Measurements from ENCODE around the gene SLC6A1. TPM values are rescaled to one million over a fixed set of nuclear protein-coding genes. Genes with fewer than 3 reads are reported as not detected.

SLC6A1 gene
- total RNA-seq, 4 donors from 2014 or later, result 3.9 to 7.3 (median 5.4) TPM

DNA sequence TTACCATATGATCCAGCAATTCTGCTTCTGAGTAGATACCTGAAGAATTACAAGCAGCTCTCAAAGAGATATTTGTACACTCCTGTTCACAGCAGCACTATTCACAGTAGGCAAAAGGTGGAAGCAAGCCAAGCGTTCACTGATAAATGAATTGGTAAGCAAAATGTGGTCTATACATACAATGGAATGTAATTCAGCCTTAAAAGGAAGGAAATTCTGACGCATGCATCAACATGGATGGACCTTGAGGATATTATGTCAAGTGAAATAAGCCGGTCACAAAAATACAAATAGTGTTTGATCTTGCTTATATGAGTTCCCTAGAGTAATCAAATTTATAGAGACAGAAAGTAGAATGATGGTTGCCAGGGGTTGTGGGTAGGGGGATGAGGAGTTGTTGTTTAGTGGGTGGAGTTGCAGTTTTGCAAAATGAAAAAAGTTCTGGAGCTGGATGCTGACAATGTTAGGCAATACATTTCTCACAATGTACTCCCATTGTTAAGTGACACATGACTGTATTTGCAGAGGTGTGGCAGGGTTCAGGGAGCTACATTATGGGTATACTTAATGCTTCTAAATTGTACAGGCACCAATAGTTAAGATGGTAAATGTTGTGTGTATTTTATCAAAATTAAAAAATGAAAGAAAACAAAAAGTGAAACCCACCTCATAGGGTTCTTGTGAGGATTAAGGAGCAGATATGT, 26.7 kb downstream of the SLC6A1 start:
- Histone ChIP-seq H3K27ac (no peak overlapping the region), H3K4me1 (no peaks in the 10 kb centered on the region), H3K4me3 (no peak overlapping the region), H3K9me3 (no peaks in the 10 kb centered on the region), H3K27me3 (no peaks in the 10 kb centered on the region), H3K36me3 (no peaks in the 10 kb centered on the region)
- DNase-seq (ENCODE audit: low spot score in 2 of 2), result no peak
- TF ChIP-seq, protein P1, sequence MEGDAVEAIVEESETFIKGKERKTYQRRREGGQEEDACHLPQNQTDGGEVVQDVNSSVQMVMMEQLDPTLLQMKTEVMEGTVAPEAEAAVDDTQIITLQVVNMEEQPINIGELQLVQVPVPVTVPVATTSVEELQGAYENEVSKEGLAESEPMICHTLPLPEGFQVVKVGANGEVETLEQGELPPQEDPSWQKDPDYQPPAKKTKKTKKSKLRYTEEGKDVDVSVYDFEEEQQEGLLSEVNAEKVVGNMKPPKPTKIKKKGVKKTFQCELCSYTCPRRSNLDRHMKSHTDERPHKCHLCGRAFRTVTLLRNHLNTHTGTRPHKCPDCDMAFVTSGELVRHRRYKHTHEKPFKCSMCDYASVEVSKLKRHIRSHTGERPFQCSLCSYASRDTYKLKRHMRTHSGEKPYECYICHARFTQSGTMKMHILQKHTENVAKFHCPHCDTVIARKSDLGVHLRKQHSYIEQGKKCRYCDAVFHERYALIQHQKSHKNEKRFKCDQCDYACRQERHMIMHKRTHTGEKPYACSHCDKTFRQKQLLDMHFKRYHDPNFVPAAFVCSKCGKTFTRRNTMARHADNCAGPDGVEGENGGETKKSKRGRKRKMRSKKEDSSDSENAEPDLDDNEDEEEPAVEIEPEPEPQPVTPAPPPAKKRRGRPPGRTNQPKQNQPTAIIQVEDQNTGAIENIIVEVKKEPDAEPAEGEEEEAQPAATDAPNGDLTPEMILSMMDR (IDR thresholded peaks at IDR 0.05), result no peak
- no peak for TF ChIP-seq POLR2A (IDR thresholded peaks at IDR 0.05)
- TF ChIP-seq EP300 (IDR thresholded peaks at IDR 0.05), result no peak
- WGBS, 2 donors, result 41 to 56% methylated on average over 3 of the region's 3 CpGs

DNA sequence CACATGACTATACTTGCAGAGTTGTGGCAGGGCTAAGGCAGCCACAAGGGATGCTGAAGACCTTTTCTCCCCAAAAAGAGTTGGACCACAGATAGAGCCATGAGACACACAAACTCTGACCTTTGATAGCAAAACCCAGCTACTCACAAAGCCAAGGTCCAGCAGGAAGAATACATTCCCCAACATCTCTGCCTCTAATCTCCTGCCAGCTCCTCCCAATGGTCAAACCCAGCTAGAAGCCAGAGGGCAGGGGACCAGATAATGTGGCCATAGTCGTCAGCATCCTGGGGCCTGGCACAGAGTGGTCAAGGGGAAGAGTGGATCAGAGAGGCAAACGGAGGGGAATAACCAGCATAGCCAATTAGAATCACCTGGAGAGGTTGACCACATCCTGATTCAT, 28.2 kb downstream of the SLC6A1 start:
- no peaks in the 10 kb centered on the region for H3K27me3 ChIP-seq
- no peaks in the 10 kb centered on the region for H3K36me3 ChIP-seq
- no peak for TF ChIP-seq EP300 (IDR thresholded peaks at IDR 0.05)
- TF ChIP-seq POLR2A (IDR thresholded peaks at IDR 0.05), result no peak
- TF ChIP-seq, protein P1 (IDR thresholded peaks at IDR 0.05), result no peak
- DNase-seq (ENCODE audit: low spot score in 2 of 2), result no peak
- WGBS, 2 donors, result 71 to 81% methylated on average over 2 of the region's 2 CpGs
- H3K4me3 ChIP-seq, result no peak overlapping the region
- H3K27ac ChIP-seq, result no peak overlapping the region
- H3K4me1 ChIP-seq, result no peaks in the 10 kb centered on the region
- no peaks in the 10 kb centered on the region for H3K9me3 ChIP-seq

DNA sequence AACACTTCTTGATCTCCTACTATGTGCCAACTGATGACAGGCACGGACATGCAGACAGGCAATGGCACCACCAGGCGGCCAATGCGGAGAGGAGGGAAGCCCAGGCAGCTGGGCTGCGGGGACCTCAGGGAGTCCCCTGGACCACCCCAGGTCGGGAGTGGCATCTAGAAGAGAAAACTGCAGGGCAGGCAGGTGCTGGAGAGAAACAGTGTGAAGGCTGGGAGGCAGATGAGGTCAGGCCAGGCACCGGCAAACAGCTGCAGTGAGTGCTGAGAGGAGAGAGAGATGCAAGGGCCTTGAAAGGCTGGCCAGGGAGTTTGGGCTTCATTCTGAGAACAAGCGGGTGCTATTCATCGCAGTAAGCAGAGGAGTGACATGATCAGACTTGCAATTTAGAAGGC, 29.1 kb downstream of the SLC6A1 start:
- 68 to 72% methylated on average over 8 of the region's 8 CpGs for WGBS, 2 donors
- H3K4me3 ChIP-seq, result no peak overlapping the region
- H3K27me3 ChIP-seq, result no peaks in the 10 kb centered on the region
- no peak overlapping the region for H3K27ac ChIP-seq
- H3K36me3 ChIP-seq, result no peaks in the 10 kb centered on the region
- TF ChIP-seq, protein P1 (IDR thresholded peaks at IDR 0.05), result peak in 1 of 5 experiments; percentile 23
- no peak for TF ChIP-seq EP300 (IDR thresholded peaks at IDR 0.05)
- no peak for DNase-seq (ENCODE audit: low spot score in 2 of 2)
- no peaks in the 10 kb centered on the region for H3K4me1 ChIP-seq
- H3K9me3 ChIP-seq, result peaks cover 0 to 4% (median 0%) of the 10 kb centered on the region in 4 donors

DNA sequence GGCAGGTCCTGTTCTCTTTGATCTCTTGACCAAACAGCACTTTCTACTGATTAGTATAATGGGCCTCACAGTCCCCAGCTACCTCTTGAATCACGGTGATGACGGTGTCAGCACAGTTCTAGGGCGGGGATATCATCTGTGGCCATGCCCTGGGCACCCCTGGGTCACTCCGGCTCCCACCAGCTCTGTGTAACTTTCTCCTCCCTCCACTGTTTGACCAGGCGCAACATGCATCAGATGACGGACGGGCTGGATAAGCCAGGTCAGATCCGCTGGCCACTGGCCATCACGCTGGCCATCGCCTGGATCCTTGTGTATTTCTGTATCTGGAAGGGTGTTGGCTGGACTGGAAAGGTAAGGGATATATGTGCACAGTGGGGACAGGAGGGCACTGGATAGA, 29.6 kb downstream of the SLC6A1 start:
- 90 to 95% methylated on average over 9 to 10 of the region's 10 CpGs for WGBS, 2 donors
- Histone ChIP-seq H3K9me3 (peaks cover 0 to 9% (median 0%) of the 10 kb centered on the region in 4 donors), H3K4me3 (no peak overlapping the region), H3K36me3 (no peaks in the 10 kb centered on the region), H3K27me3 (no peaks in the 10 kb centered on the region), H3K4me1 (no peaks in the 10 kb centered on the region), H3K27ac (no peak overlapping the region)
- TF ChIP-seq EP300 (IDR thresholded peaks at IDR 0.05), result no peak
- TF ChIP-seq POLR2A (IDR thresholded peaks at IDR 0.05), result no peak
- TF ChIP-seq, protein P1 (IDR thresholded peaks at IDR 0.05), result no peak
- DNase-seq (ENCODE audit: low spot score in 2 of 2), result no peak

DNA sequence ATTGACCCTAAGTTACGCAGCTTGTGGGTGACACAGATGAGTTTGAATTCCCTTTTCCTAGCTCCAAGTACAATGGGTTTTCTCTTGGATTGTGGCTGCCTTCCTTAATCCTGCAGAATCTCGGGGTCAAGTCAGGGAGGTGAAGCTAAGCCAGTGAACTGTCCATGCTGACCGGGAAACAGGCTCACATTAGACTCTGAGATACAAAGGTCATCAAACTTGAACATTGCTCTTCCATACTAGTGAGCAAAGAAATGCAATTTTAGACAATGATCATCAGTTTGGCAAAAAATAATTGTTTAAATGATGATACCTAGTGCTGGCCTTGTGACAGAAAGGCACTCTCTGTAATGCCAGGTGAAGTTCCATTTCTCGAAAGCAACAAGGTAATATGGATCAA, 31.6 kb downstream of the SLC6A1 start:
- Histone ChIP-seq H3K36me3 (peaks cover 0 to 7% (median 0%) of the 10 kb centered on the region in 3 donors), H3K27me3 (no peaks in the 10 kb centered on the region), H3K4me3 (no peak overlapping the region), H3K9me3 (peaks cover 0 to 20% (median 0%) of the 10 kb centered on the region in 4 donors), H3K4me1 (no peaks in the 10 kb centered on the region), H3K27ac (no peak overlapping the region)
- WGBS, 2 donors, result 68 to 79% methylated on average over 4 of the region's 4 CpGs
- DNase-seq (ENCODE audit: low spot score in 2 of 2), result no peak
- TF ChIP-seq POLR2A (IDR thresholded peaks at IDR 0.05) (no peak), EP300 (IDR thresholded peaks at IDR 0.05) (no peak)
- TF ChIP-seq, protein P1 (IDR thresholded peaks at IDR 0.05), result no peak
